ENCODE measurements around the gene ATP6V0E1. TPM values are rescaled to one million over a fixed set of nuclear protein-coding genes. Genes with fewer than 3 reads are reported as not detected.
A peak's percentile ranks its signal among the peaks of the same experiment; 100 is the strongest.

The ATP6V0E1 gene
- total RNA-seq, 1 donor from 2014 or later: 326 TPM

DNA sequence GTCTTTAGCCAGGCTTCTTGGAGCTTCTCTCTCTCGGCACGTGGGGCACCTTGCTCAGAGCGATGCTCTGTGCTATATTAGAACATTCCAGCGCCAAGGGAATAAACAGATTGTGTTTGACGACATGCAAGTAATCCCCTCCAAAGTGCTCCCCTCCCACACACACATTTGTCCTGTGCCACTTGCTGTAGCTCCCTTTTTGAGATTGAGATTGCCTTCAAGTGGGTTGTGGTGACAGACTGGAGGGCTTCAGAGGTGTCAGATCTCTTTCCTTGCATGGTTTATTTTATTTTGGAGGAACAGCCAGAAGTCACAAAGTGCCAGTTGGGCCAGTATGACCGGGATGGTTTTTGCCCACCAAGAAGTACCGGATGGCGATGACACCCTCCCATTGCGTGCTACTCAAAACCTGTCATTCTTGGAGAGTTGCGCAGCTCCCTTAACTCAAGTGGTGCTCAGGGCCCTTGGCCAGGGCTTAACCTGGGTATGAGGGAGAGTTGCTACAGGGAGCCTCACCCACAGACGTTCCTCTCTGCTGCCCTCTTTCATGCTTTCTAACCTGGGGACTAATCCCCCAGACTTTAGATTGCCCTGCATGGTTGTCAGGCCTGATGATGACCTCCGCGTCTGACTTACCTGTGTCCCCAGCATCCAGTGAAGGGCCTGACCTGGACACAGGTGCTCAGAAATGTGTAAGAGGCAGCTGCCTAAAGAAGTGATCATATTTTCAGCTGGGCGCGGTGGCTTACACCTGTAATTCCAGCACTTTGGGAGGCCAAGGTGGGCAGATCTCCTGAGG is 43.1 kb upstream of the ATP6V0E1 start:
- ATAC-seq: peak; percentile 82
- intact Hi-C loops (cut with DNase I): no loop called here

DNA sequence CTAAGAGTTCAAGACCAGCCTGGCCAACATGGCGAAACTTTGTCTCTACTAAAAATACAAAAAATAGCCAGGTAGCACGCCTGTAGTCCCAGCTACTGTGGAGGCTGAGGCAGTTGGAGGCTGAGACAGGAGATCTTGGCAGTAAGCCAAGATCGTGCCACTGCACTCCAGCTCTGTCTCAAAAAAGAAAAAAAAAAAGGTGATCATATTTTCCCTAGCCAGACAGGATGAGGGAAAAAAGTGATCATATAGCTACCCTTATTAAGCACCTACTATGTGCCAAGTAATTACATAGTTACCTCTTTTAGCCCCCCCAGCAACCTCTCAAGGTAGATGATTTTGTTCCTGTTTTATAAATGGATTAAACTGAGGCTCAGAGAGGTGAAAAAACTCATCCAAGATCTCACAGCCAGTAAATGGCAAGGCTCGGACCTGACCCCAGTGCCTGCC is 42.5 kb upstream of the ATP6V0E1 start:
- H3K36me3 ChIP-seq: peaks cover 60% of the 10 kb centered on the region

More for the DNA sequence above, 43.1 kb upstream of the ATP6V0E1 start:
- H3K36me3 ChIP-seq: peaks cover 60% of the 10 kb centered on the region
- H3K27me3 ChIP-seq: no peaks in the 10 kb centered on the region
- no peak overlapping the region for H3K4me3 ChIP-seq
- no peaks in the 10 kb centered on the region for H3K9me3 ChIP-seq
- H3K27ac ChIP-seq: peak overlapping the region; percentile 51
- TF ChIP-seq, protein P1, sequence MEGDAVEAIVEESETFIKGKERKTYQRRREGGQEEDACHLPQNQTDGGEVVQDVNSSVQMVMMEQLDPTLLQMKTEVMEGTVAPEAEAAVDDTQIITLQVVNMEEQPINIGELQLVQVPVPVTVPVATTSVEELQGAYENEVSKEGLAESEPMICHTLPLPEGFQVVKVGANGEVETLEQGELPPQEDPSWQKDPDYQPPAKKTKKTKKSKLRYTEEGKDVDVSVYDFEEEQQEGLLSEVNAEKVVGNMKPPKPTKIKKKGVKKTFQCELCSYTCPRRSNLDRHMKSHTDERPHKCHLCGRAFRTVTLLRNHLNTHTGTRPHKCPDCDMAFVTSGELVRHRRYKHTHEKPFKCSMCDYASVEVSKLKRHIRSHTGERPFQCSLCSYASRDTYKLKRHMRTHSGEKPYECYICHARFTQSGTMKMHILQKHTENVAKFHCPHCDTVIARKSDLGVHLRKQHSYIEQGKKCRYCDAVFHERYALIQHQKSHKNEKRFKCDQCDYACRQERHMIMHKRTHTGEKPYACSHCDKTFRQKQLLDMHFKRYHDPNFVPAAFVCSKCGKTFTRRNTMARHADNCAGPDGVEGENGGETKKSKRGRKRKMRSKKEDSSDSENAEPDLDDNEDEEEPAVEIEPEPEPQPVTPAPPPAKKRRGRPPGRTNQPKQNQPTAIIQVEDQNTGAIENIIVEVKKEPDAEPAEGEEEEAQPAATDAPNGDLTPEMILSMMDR (IDR thresholded peaks at IDR 0.05): no peak
- peak; percentile 84 for DNase-seq
- peaks cover 8% of the 10 kb centered on the region for H3K4me1 ChIP-seq

DNA sequence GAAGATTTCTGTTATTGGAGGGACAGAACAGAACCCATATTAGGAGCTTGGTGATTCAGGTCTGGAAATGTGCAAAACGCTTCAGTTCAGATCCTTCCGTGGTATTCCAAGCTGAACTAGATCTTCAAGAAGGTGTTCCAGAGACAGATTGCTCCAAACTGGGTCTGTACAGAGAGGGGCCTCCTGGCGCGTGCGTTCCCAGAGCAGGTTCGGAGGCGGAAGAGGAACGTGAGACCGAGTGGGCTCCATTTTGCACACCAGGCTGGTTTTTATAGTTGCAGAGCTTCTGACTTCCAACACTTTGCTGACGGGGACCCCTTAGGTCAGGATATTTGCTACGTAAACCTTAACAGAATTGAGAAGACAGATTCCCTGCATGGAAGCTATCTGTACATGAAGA is 41.0 kb upstream of the ATP6V0E1 start:
- H3K4me1 ChIP-seq: peaks cover 8% of the 10 kb centered on the region
- no peaks in the 10 kb centered on the region for H3K27me3 ChIP-seq
- no peak overlapping the region for H3K27ac ChIP-seq
- no peaks in the 10 kb centered on the region for H3K9me3 ChIP-seq
- intact Hi-C loops (cut with DNase I): no loop called here
- peaks cover 60% of the 10 kb centered on the region for H3K36me3 ChIP-seq
- ATAC-seq: no peak
- no peak overlapping the region for H3K4me3 ChIP-seq
- TF ChIP-seq, protein P1 (IDR thresholded peaks at IDR 0.05): no peak
- peak; percentile 6 for DNase-seq

More for the DNA sequence above, 42.5 kb upstream of the ATP6V0E1 start:
- H3K4me3 ChIP-seq: no peak overlapping the region
- peaks cover 8% of the 10 kb centered on the region for H3K4me1 ChIP-seq
- H3K27ac ChIP-seq: peak overlapping the region; percentile 51
- no peaks in the 10 kb centered on the region for H3K9me3 ChIP-seq
- TF ChIP-seq, protein P1 (IDR thresholded peaks at IDR 0.05): no peak
- no peak for ATAC-seq
- no peaks in the 10 kb centered on the region for H3K27me3 ChIP-seq
- intact Hi-C loops (cut with DNase I): no loop called here
- DNase-seq: no peak

DNA sequence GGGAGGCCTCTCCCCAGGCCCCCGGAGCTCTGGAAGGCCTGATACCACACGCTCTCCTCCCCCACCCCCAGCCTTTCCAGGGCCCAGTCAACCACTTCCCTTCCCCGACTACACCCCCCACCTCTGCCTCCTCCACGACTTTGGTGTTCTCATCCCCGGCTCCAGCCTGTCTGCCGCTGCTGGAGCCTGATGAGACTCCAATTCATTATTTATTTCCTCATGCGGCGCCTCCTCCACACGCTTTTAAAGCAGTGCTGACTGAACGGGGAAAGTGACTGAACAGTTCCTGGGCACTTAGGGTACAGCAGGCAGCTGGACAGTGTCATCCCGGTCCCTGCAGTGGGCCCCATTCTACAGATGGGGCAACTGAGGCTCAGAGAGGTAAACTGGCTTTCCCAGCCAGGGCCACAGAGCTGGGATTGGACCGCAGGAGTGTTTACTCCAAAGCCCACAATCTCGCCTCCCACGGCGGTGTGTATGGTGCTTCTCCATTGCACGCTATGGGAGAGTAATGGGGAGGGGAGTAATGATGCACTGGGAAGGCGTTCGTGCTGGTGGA is 40.2 kb upstream of the ATP6V0E1 start:
- no peaks in the 10 kb centered on the region for H3K9me3 ChIP-seq
- peak; percentile 33 for ATAC-seq
- no peak overlapping the region for H3K4me3 ChIP-seq
- peaks cover 59% of the 10 kb centered on the region for H3K36me3 ChIP-seq
- no peak overlapping the region for H3K27ac ChIP-seq
- H3K4me1 ChIP-seq: peaks cover 8% of the 10 kb centered on the region
- no peaks in the 10 kb centered on the region for H3K27me3 ChIP-seq
- peak; percentile 51 for DNase-seq
- TF ChIP-seq, protein P1 (IDR thresholded peaks at IDR 0.05): no peak
- intact Hi-C loops (cut with DNase I): no loop called here

DNA sequence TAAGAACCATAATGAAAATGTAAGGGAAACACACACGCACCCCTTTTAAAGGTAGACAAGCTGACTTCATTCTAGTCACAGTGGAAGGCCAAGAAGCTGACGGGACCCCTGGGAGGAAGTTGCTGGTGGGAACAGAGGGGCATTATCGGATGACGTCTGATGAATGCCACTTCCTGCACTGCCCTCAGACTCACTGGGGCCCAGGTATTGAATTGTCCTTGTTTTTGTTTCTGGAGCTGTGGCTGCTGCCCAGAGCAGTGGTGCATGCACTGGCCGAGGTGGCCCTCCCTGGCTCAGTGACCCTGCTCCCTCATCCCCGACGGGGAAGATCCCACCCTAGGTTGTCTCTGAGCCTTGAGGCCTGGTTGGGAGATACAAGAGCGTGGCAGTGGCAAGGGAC is 39.7 kb upstream of the ATP6V0E1 start:
- intact Hi-C loops (cut with DNase I): no loop called here
- H3K36me3 ChIP-seq: peaks cover 63% of the 10 kb centered on the region
- no peaks in the 10 kb centered on the region for H3K27me3 ChIP-seq
- TF ChIP-seq, protein P1 (IDR thresholded peaks at IDR 0.05): no peak
- H3K27ac ChIP-seq: no peak overlapping the region
- H3K9me3 ChIP-seq: no peaks in the 10 kb centered on the region
- H3K4me1 ChIP-seq: peaks cover 8% of the 10 kb centered on the region
- ATAC-seq (no peak), DNase-seq (peak; percentile 33)
- no peak overlapping the region for H3K4me3 ChIP-seq
